ENCODE data around the gene SLC37A2. TPM values are rescaled to one million over a fixed set of nuclear protein-coding genes. Genes with fewer than 3 reads are reported as not detected.

Gene SLC37A2
- total and polyA plus RNA-seq, 2 of the 13 experiments (the other 11 are each of a cell fraction or from before 2014, with no cell fraction given): 4.6 to 7.1 TPM

DNA sequence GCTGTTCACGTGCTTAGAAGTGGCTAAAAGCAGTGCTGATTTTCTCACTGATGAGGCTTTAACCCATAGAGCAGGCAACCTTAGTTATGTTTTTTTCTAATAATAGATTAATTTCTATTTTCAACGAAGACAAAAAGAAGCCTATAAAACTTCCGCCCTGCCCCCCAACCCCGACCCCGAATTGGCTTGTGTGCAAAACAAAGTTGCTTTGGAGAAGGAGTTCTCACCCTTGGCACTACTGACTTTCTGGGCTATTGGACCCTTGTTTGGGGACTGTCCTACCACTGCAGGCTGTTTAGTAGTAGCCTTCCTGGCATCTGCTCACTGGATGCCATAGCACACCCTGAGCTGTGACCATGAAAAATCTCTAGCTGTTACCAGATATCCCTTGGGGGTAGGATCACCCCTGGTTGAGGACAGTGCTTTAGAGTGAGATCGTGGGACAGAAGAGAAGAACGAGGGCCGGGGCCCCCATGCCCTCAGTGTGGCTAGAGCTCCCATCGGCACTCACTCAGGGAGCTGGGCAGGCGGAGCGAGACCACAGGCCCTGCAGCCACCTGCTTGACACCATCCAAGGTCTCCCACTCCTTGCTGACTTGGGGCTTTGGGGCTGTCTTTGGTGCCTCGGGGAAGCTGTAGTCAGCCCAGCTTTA lies 16.9 kb downstream of the SLC37A2 start:
- POLR2A ChIA-PET: no interaction called here
- Histone ChIP-seq H3K79me2 (ENCODE audit: insufficient read depth, low read length) (no peaks in the 10 kb centered on the region), H3K27me3 (ENCODE audit: control insufficient read depth in 1 of 2, insufficient read depth in 2 of 2, low read length in 2 of 2) (no peaks in the 10 kb centered on the region), H3K4me1 (ENCODE audit: insufficient read depth, low read length) (peaks cover 30% of the 10 kb centered on the region), H3K9ac (ENCODE audit: insufficient read depth, low read depth, low read length) (no peak overlapping the region), H3K9me3 (ENCODE audit: low read length) (no peaks in the 10 kb centered on the region), H3K4me3 (replicated peaks in 1 of 3; ENCODE audit: insufficient read depth in 1 of 3, low read depth in 2 of 3, low read length in 3 of 3) (no peak overlapping the region), H2AFZ (ENCODE audit: low read length) (no peak overlapping the region), H4K20me1 (ENCODE audit: insufficient read depth, low read length) (no peaks in the 10 kb centered on the region), H3K36me3 (replicated peaks in 1 of 2; ENCODE audit: control insufficient read depth in 1 of 2, insufficient read depth in 2 of 2, low read length in 2 of 2) (no peaks in the 10 kb centered on the region), H3K4me2 (ENCODE audit: low read depth, low read length) (no peak overlapping the region), H3K27ac (ENCODE audit: extremely low read length, insufficient read depth, low read length) (no peak overlapping the region)
- in situ Hi-C loops (cut with HindIII; ENCODE audit: extremely low pct_ligation_motif_present, low pct_unique_long_range_greater_than_20kb) (no loop called here), intact Hi-C loops (cut with micrococcal nuclease; ENCODE audit: unreplicated experiment) (no loop called here)
- no peak for DNase-seq (ENCODE audit: low spot score)
- BruUV-seq (replicated peaks): no TSS peak
- TF ChIP-seq KDM3A (CRISPR knock-in tag; IDR thresholded peaks at IDR 0.05; ENCODE audit: low read depth) (no peak), ISL2 (CRISPR knock-in tag; IDR thresholded peaks at IDR 0.05) (no peak), ZBTB2 (CRISPR knock-in tag; IDR thresholded peaks at IDR 0.05; ENCODE audit: low read depth) (no peak), FIP1L1 (IDR thresholded peaks at IDR 0.05; ENCODE audit: borderline replicate concordance, insufficient read depth, low read depth, low read length) (no peak), AGO2 (optimal IDR thresholded peaks at IDR 0.05; ENCODE audit: low read depth, low read length) (no peak), SSRP1 (CRISPR knock-in tag; IDR thresholded peaks at IDR 0.05) (no peak), ZNF850 (CRISPR knock-in tag; conservative IDR thresholded peaks at IDR 0.05) (no peak), ZNF589 (CRISPR knock-in tag; conservative IDR thresholded peaks at IDR 0.05) (no peak), EEA1 (CRISPR knock-in tag; IDR thresholded peaks at IDR 0.05; ENCODE audit: borderline replicate concordance) (no peak)
- TF ChIP-seq, protein P1, sequence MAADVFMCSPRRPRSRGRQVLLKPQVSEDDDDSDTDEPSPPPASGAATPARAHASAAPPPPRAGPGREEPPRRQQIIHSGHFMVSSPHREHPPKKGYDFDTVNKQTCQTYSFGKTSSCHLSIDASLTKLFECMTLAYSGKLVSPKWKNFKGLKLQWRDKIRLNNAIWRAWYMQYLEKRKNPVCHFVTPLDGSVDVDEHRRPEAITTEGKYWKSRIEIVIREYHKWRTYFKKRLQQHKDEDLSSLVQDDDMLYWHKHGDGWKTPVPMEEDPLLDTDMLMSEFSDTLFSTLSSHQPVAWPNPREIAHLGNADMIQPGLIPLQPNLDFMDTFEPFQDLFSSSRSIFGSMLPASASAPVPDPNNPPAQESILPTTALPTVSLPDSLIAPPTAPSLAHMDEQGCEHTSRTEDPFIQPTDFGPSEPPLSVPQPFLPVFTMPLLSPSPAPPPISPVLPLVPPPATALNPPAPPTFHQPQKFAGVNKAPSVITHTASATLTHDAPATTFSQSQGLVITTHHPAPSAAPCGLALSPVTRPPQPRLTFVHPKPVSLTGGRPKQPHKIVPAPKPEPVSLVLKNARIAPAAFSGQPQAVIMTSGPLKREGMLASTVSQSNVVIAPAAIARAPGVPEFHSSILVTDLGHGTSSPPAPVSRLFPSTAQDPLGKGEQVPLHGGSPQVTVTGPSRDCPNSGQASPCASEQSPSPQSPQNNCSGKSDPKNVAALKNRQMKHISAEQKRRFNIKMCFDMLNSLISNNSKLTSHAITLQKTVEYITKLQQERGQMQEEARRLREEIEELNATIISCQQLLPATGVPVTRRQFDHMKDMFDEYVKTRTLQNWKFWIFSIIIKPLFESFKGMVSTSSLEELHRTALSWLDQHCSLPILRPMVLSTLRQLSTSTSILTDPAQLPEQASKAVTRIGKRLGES (CRISPR knock-in tag; IDR thresholded peaks at IDR 0.05; ENCODE audit: borderline replicate concordance): no peak
- TF ChIP-seq, protein P2, sequence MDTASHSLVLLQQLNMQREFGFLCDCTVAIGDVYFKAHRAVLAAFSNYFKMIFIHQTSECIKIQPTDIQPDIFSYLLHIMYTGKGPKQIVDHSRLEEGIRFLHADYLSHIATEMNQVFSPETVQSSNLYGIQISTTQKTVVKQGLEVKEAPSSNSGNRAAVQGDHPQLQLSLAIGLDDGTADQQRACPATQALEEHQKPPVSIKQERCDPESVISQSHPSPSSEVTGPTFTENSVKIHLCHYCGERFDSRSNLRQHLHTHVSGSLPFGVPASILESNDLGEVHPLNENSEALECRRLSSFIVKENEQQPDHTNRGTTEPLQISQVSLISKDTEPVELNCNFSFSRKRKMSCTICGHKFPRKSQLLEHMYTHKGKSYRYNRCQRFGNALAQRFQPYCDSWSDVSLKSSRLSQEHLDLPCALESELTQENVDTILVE (CRISPR knock-in tag; IDR thresholded peaks at IDR 0.05): no peak
- TF ChIP-seq, protein P3, sequence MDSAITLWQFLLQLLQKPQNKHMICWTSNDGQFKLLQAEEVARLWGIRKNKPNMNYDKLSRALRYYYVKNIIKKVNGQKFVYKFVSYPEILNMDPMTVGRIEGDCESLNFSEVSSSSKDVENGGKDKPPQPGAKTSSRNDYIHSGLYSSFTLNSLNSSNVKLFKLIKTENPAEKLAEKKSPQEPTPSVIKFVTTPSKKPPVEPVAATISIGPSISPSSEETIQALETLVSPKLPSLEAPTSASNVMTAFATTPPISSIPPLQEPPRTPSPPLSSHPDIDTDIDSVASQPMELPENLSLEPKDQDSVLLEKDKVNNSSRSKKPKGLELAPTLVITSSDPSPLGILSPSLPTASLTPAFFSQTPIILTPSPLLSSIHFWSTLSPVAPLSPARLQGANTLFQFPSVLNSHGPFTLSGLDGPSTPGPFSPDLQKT (CRISPR knock-in tag; IDR thresholded peaks at IDR 0.05; ENCODE audit: borderline replicate concordance): no peak
- TF ChIP-seq, protein P4, sequence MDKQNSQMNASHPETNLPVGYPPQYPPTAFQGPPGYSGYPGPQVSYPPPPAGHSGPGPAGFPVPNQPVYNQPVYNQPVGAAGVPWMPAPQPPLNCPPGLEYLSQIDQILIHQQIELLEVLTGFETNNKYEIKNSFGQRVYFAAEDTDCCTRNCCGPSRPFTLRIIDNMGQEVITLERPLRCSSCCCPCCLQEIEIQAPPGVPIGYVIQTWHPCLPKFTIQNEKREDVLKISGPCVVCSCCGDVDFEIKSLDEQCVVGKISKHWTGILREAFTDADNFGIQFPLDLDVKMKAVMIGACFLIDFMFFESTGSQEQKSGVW (CRISPR knock-in tag; IDR thresholded peaks at IDR 0.05; ENCODE audit: borderline replicate concordance): no peak
- TF ChIP-seq, protein P5, sequence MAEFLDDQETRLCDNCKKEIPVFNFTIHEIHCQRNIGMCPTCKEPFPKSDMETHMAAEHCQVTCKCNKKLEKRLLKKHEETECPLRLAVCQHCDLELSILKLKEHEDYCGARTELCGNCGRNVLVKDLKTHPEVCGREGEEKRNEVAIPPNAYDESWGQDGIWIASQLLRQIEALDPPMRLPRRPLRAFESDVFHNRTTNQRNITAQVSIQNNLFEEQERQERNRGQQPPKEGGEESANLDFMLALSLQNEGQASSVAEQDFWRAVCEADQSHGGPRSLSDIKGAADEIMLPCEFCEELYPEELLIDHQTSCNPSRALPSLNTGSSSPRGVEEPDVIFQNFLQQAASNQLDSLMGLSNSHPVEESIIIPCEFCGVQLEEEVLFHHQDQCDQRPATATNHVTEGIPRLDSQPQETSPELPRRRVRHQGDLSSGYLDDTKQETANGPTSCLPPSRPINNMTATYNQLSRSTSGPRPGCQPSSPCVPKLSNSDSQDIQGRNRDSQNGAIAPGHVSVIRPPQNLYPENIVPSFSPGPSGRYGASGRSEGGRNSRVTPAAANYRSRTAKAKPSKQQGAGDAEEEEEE (CRISPR knock-in tag; IDR thresholded peaks at IDR 0.05; ENCODE audit: borderline replicate concordance): no peak
- CTCF ChIA-PET (ENCODE audit: low intra/inter-chr PET ratio, low total read pairs): no interaction called here
- ATAC-seq: no peak
- FAIRE-seq: no peak
- WGBS (ENCODE audit: low lambda C conversion rate): 68% methylated on average over 7 of the region's 12 CpGs
